GM23338 (cell line): Measurements from ENCODE around the gene CPXM1.
"Not testable (repeated sequence)": the region's sequence is repeated elsewhere in the genome, so short reads cannot be mapped to it uniquely, and the experiment has no call there.

ENCODE experiments used
- CREB1 ChIP-seq: fragments of 250-450 bp; sonication (Bioruptor Pico); IDR thresholded peaks from 2 replicates; pipeline ENCODE4 v1.5.0; 2020; ENCODE audit warnings: low read depth, mild to moderate bottlenecking, moderate library complexity
- EZH2 ChIP-seq: fragments of 200-600 bp; sonication (generic); IDR thresholded peaks from one replicate; pipeline ENCODE4 v1.8.0; 2017; ENCODE audit warnings: antibody characterized with exemption, mild to moderate bottlenecking, low read depth; ENCODE audit not compliant: unreplicated experiment
- EZH2phosphoT487 ChIP-seq: fragments of 200-600 bp; sonication (generic); IDR thresholded peaks from one replicate; pipeline ENCODE4 v1.8.1; 2018; ENCODE audit warnings: antibody characterized with exemption; ENCODE audit not compliant: unreplicated experiment
- POLR2AphosphoS5 ChIP-seq: IDR thresholded peaks from 2 replicates; pipeline ENCODE4 v1.6.1; 2016; ENCODE audit warnings: antibody characterized with exemption, low read depth
- TF ChIP-seq, protein P1 (sequence below), 2 experiments: fragments of 200-600 bp in 1 of 2; sonication (generic) in 1 of 2; conservative IDR thresholded peaks; 2 replicates each; pipeline versions ENCODE4 v1.5.1 to v1.6.1; 2016 to 2017; ENCODE audit warnings: antibody characterized with exemption in 2 of 2, low read depth in 2 of 2, mild to moderate bottlenecking in 2 of 2, moderate library complexity in 1 of 2
- TF ChIP-seq, protein P2 (sequence below): IDR thresholded peaks from 2 replicates; pipeline ENCODE4 v1.6.1; 2016; ENCODE audit warnings: antibody characterized with exemption
- TF ChIP-seq, protein P3 (sequence below): fragments of 250-450 bp; sonication (Bioruptor Pico); IDR thresholded peaks from 2 replicates; pipeline ENCODE4 v1.5.0; 2020; ENCODE audit warnings: mild to moderate bottlenecking, moderate library complexity

DNA sequence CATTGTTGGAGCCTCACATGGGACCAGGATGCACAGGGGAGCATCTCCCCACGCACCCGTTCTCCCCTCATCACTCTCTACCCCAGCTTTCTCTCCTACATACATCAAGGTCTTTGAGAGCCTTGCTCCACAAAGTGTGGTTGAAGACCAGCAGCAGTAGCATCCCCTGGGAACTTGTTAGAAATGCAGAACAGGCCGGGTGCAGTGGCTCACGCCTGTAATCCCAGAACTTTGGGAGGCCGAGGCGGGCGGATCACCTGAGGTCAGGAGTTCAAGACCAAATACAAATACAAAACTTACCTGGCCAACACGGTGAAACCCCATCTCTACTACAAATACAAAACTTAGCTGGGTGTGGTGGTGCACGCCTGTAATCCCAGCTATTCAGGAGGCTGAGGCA lies 7.5 kb upstream of the CPXM1 start:
- not testable (repeated sequence) for TF ChIP-seq CREB1 (CRISPR knock-in tag); EZH2phosphoT487; EZH2; POLR2AphosphoS5
- TF ChIP-seq, protein P1, sequence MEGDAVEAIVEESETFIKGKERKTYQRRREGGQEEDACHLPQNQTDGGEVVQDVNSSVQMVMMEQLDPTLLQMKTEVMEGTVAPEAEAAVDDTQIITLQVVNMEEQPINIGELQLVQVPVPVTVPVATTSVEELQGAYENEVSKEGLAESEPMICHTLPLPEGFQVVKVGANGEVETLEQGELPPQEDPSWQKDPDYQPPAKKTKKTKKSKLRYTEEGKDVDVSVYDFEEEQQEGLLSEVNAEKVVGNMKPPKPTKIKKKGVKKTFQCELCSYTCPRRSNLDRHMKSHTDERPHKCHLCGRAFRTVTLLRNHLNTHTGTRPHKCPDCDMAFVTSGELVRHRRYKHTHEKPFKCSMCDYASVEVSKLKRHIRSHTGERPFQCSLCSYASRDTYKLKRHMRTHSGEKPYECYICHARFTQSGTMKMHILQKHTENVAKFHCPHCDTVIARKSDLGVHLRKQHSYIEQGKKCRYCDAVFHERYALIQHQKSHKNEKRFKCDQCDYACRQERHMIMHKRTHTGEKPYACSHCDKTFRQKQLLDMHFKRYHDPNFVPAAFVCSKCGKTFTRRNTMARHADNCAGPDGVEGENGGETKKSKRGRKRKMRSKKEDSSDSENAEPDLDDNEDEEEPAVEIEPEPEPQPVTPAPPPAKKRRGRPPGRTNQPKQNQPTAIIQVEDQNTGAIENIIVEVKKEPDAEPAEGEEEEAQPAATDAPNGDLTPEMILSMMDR (conservative IDR thresholded peaks at IDR 0.05; ENCODE audit: low read depth in 2 of 2): not testable (repeated sequence)
- TF ChIP-seq, protein P2, sequence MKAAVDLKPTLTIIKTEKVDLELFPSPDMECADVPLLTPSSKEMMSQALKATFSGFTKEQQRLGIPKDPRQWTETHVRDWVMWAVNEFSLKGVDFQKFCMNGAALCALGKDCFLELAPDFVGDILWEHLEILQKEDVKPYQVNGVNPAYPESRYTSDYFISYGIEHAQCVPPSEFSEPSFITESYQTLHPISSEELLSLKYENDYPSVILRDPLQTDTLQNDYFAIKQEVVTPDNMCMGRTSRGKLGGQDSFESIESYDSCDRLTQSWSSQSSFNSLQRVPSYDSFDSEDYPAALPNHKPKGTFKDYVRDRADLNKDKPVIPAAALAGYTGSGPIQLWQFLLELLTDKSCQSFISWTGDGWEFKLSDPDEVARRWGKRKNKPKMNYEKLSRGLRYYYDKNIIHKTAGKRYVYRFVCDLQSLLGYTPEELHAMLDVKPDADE: not testable (repeated sequence)
- TF ChIP-seq, protein P3, sequence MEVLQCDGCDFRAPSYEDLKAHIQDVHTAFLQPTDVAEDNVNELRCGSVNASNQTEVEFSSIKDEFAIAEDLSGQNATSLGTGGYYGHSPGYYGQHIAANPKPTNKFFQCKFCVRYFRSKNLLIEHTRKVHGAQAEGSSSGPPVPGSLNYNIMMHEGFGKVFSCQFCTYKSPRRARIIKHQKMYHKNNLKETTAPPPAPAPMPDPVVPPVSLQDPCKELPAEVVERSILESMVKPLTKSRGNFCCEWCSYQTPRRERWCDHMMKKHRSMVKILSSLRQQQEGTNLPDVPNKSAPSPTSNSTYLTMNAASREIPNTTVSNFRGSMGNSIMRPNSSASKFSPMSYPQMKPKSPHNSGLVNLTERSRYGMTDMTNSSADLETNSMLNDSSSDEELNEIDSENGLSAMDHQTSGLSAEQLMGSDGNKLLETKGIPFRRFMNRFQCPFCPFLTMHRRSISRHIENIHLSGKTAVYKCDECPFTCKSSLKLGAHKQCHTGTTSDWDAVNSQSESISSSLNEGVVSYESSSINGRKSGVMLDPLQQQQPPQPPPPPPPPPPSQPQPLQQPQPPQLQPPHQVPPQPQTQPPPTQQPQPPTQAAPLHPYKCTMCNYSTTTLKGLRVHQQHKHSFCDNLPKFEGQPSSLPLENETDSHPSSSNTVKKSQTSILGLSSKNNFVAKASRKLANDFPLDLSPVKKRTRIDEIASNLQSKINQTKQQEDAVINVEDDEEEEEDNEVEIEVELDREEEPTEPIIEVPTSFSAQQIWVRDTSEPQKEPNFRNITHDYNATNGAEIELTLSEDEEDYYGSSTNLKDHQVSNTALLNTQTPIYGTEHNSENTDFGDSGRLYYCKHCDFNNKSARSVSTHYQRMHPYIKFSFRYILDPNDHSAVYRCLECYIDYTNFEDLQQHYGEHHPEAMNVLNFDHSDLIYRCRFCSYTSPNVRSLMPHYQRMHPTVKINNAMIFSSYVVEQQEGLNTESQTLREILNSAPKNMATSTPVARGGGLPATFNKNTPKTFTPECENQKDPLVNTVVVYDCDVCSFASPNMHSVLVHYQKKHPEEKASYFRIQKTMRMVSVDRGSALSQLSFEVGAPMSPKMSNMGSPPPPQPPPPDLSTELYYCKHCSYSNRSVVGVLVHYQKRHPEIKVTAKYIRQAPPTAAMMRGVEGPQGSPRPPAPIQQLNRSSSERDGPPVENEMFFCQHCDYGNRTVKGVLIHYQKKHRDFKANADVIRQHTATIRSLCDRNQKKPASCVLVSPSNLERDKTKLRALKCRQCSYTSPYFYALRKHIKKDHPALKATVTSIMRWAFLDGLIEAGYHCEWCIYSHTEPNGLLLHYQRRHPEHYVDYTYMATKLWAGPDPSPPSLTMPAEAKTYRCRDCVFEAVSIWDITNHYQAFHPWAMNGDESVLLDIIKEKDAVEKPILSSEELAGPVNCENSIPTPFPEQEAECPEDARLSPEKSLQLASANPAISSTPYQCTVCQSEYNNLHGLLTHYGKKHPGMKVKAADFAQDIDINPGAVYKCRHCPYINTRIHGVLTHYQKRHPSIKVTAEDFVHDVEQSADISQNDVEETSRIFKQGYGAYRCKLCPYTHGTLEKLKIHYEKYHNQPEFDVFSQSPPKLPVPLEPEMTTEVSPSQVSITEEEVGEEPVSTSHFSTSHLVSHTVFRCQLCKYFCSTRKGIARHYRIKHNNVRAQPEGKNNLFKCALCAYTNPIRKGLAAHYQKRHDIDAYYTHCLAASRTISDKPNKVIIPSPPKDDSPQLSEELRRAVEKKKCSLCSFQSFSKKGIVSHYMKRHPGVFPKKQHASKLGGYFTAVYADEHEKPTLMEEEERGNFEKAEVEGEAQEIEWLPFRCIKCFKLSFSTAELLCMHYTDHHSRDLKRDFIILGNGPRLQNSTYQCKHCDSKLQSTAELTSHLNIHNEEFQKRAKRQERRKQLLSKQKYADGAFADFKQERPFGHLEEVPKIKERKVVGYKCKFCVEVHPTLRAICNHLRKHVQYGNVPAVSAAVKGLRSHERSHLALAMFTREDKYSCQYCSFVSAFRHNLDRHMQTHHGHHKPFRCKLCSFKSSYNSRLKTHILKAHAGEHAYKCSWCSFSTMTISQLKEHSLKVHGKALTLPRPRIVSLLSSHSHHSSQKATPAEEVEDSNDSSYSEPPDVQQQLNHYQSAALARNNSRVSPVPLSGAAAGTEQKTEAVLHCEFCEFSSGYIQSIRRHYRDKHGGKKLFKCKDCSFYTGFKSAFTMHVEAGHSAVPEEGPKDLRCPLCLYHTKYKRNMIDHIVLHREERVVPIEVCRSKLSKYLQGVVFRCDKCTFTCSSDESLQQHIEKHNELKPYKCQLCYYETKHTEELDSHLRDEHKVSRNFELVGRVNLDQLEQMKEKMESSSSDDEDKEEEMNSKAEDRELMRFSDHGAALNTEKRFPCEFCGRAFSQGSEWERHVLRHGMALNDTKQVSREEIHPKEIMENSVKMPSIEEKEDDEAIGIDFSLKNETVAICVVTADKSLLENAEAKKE (CRISPR knock-in tag): not testable (repeated sequence)
